ENCODE results near the gene FMNL3.

DNA sequence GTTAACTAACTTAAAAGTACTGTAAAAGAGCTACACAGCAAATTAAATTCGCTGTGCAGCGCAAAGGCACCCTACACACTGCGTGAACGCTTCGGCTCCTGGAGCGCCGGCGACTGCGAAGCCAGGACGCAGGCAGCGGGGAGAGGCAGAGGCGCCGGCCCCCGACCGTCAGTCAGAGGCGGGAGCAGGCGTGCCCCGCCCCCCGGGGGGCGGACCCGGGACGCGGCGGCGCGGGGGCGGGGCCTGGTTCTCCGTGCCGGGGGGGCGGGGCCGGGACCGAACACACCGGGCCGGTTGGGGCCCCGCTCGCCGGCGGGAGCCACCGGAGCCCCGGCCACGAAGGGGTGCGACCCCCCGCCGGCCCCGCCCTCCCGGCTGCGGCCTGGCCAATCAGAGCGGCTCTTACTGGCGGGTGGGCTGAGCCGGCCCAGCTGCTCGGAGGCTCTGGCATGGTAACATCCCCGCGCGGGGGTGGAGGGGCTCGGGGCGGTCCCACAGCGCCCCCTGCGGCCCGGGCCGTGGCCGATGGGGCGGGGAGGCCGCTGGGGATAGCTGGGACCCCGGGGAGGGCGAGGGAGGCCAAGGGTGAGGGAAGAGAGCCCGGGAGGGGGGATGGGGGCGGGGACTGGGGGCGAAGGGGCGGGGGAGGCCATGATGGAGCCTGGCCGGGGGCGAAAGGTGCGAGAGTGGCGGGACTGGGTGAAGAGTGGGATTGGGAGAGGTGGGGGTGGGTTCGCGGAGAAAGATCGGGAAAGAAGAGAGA is 83.9 kb downstream of the FMNL3 start, which contains the start of gene PRPF40B:
- TF ChIP-seq, protein P1, sequence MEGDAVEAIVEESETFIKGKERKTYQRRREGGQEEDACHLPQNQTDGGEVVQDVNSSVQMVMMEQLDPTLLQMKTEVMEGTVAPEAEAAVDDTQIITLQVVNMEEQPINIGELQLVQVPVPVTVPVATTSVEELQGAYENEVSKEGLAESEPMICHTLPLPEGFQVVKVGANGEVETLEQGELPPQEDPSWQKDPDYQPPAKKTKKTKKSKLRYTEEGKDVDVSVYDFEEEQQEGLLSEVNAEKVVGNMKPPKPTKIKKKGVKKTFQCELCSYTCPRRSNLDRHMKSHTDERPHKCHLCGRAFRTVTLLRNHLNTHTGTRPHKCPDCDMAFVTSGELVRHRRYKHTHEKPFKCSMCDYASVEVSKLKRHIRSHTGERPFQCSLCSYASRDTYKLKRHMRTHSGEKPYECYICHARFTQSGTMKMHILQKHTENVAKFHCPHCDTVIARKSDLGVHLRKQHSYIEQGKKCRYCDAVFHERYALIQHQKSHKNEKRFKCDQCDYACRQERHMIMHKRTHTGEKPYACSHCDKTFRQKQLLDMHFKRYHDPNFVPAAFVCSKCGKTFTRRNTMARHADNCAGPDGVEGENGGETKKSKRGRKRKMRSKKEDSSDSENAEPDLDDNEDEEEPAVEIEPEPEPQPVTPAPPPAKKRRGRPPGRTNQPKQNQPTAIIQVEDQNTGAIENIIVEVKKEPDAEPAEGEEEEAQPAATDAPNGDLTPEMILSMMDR (IDR thresholded peaks at IDR 0.05), result peak; percentile 57 to 79 (median 66)
- TF ChIP-seq POLR2A (IDR thresholded peaks at IDR 0.05), result peak; percentile 30 to 85 (median 50)
